Measurements from ENCODE around the gene UBTD2.

GRCh38 chr5:172216345-172216744 lies 67.2 kb downstream of the UBTD2 start:
- no peak for TF ChIP-seq CTCF (IDR thresholded peaks at IDR 0.05)
- no peak for TF ChIP-seq POLR2A (IDR thresholded peaks at IDR 0.05)
